Adrenal gland (tissue), 12 donors: ENCODE results near the gene TBX15. TPM values are rescaled to one million over a fixed set of nuclear protein-coding genes. Genes with fewer than 3 reads are reported as not detected.
A peak's percentile ranks its signal among the peaks of the same experiment; 100 is the strongest.

Experiments
- DNase-seq, 7 donors: peaks; one replicate each; pipeline ENCODE4 v3.0.0-alpha.2; 2019 to 2020
- H3K27ac ChIP-seq, 5 donors: fragments of 200-600 bp; sonication (generic) in 4 of 5; 1 replicate in 3 of 5; 2 replicates in 2 of 5; pipeline versions ENCODE4 v1.5.1 to v1.8.0; 2016 to 2020; ENCODE audit warnings: mild to moderate bottlenecking in 1 of 5
- H3K27me3 ChIP-seq: fragments of 200-600 bp; 2 replicates; pipeline ENCODE4 v1.8.0; 2021
- H3K36me3 ChIP-seq, 2 donors: fragments of 200-600 bp; replicated peaks in 1 of 2; 1 replicate in 1 of 2; 2 replicates in 1 of 2; pipeline versions ENCODE4 v1.5.1 to v1.8.0; 2018 to 2022
- H3K4me1 ChIP-seq, 2 donors: fragments of 200-600 bp; replicated peaks in 1 of 2; 1 replicate in 1 of 2; 2 replicates in 1 of 2; pipeline versions ENCODE4 v1.5.1 to v1.8.0; 2018 to 2021
- H3K4me3 ChIP-seq, 4 donors: fragments of 200-600 bp; sonication (generic) in 3 of 4; one replicate each; pipeline ENCODE4 v1.5.1; 2016 to 2018
- H3K9me3 ChIP-seq, 3 donors: fragments of 200-600 bp; sonication (generic) in 1 of 3; replicated peaks in 1 of 3; 1 replicate in 2 of 3; 2 replicates in 1 of 3; pipeline versions ENCODE4 v1.5.1 to v1.8.0; 2016 to 2021
- POLR2A ChIP-seq, 2 donors: fragments of 450-650 bp; IDR thresholded peaks; one replicate each; pipeline ENCODE4 v1.6.1; 2017; ENCODE audit warnings: antibody characterized with exemption in 2 of 2, mild to moderate bottlenecking in 2 of 2, moderate library complexity in 1 of 2
- whole genome bisulfite sequencing, 4 donors: extraction: QIAGEN DNeasy Blood & Tissue Kit in 2 of 4; methylation state at CpG; one replicate each; pipeline versions ENCODE4 v1.1.5 to v1.1.7; 2013 to 2017; 5-methylcytosine and 5-hydroxymethylcytosine counted together
- intact Hi-C, 2 donors: fragments of 100-400 bp; cut with DNase I; formaldehyde crosslinking; loops; one replicate each; pipeline versions ENCODE4 v1.14.1 to v1.15.0; 2022 to 2023
- polyA plus RNA-seq, 3 donors: library from polyadenylated mRNA; stranded (reverse); fragments of 200-250 nt in 2 of 3; fragments of 350-450 nt in 1 of 3; fragmentation: Illumina TruSeq in 1 of 3; extraction: RNeasy Lipid Tissue Mini Kit (QIAGEN cat#74804) in 1 of 3; gene quantifications; one replicate each; pipeline ENCODE4 v1.2.3, GENCODE V29; 2013 to 2014
- total RNA-seq, 9 donors: library from RNA; depleted of rRNA in 4 of 9; stranded (reverse); fragments of >200 nt in 4 of 9; fragments of 120-200 nt in 1 of 9; fragmentation: NEBNext Ultra II Directional in 1 of 9; extraction: Animal tissue kit (Norgen Biotek cat#: 25700) in 1 of 9; gene quantifications; one replicate each; pipeline versions ENCODE4 v1.1.0 to v1.2.4, GENCODE V29; 2013 to 2023
- TF ChIP-seq, protein P1 (sequence below), 6 experiments: fragments of 450-650 bp in 4 of 6; fragments of 200-600 bp in 2 of 6; sonication (generic) in 1 of 6; IDR thresholded peaks; 1 replicate in 5 of 6; 2 replicates in 1 of 6; pipeline versions ENCODE4 v1.5.1 to v1.8.0; 2016 to 2021; ENCODE audit warnings: antibody characterized with exemption in 6 of 6, mild to moderate bottlenecking in 2 of 6, moderate library complexity in 1 of 6
- donor health status: healthy with polysubstance abuse.
- donor health status: Bipolar disorder and iron deficiency.
- donor health status: DM: yes; HTN: yes; CAD: no.
- donor health status: DM: no; HTN: no; CAD: no.
- donor health status: DM: no; HTN: no; CAD: no.
- donor health status: DM: yes; HTN: yes; CAD: no.

Gene TBX15
- total and polyA plus RNA-seq, 12 donors = 0.06 to 0.48 (median 0.15) TPM; not detected in 2

DNA sequence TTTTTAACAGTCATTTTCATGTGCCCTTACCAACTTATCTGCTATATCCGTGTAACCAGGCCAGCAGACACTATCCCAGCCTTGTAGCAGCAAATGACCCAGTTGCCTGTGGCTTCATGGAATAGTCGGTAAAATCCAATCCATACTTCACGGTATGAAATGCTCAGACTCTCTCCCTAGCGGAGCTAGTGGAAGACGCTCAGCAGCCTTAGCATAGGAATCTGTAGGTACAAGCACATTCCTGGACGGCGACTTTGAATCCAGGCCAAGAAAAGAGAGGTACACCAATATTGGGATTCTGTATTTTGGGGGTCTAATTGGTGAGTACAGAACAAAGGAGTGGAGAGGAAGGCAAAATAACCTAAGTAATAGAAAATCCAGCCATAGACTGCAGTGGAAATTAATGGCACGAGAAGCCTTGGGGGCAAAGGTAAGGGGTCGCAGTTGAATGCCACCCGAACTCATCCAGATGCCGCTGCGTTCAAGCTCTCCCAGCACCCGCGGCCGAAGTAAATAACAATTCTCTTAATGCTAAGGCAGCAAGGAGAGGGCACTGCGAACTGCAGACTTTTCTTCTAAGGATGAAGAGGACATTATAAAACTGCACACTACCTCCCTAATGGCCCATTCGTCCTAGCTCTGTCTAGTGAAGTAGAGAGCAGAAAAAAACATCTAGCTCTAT lies 17.7 kb upstream of the TBX15 start:
- intact Hi-C loops = loop anchor here in 1 of 2 donors (10.0 kb wide), 1 partner anchor 851 kb away; no protein-coding TSS in a partner anchor
- Histone ChIP-seq H3K27me3 (peaks cover 69% of the 10 kb centered on the region), H3K4me1 (peaks cover 8 to 22% of the 10 kb centered on the region in 2 donors), H3K36me3 (no peaks in the 10 kb centered on the region), H3K27ac (no peak overlapping the region), H3K4me3 (no peak overlapping the region), H3K9me3 (no peaks in the 10 kb centered on the region)
- WGBS, 4 donors = 10 to 13% (median 13%) methylated on average over 17 of the region's 17 CpGs
- no peak for TF ChIP-seq POLR2A (IDR thresholded peaks at IDR 0.05)
- TF ChIP-seq, protein P1, sequence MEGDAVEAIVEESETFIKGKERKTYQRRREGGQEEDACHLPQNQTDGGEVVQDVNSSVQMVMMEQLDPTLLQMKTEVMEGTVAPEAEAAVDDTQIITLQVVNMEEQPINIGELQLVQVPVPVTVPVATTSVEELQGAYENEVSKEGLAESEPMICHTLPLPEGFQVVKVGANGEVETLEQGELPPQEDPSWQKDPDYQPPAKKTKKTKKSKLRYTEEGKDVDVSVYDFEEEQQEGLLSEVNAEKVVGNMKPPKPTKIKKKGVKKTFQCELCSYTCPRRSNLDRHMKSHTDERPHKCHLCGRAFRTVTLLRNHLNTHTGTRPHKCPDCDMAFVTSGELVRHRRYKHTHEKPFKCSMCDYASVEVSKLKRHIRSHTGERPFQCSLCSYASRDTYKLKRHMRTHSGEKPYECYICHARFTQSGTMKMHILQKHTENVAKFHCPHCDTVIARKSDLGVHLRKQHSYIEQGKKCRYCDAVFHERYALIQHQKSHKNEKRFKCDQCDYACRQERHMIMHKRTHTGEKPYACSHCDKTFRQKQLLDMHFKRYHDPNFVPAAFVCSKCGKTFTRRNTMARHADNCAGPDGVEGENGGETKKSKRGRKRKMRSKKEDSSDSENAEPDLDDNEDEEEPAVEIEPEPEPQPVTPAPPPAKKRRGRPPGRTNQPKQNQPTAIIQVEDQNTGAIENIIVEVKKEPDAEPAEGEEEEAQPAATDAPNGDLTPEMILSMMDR (IDR thresholded peaks at IDR 0.05) = no peak
- DNase-seq = peak in 1 of 7 donors; percentile 25

DNA sequence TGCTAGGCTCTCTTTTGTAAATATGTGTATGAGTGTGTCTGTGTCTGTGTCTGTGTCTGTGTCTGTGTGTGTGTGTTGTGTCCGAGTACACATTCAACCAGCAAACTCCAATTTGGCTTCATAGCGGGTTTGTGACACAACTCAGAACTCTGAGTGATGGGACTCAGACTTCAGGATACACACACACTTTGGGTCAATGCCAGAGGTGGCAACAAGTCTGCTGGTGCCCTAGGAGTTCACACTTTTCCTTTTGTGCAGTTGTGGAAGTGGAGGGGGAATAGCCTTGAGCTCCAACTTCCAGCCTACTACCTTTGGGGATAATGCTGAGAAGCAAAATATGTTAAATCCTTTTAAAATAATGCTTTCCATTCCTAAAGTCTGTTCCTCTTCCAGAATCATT lies 16.6 kb upstream of the TBX15 start:
- H3K4me1 ChIP-seq = peaks cover 8 to 28% of the 10 kb centered on the region in 2 donors
- H3K27ac ChIP-seq = no peak overlapping the region
- intact Hi-C loops = loop anchor here in 1 of 2 donors (10.0 kb wide), 1 partner anchor 850 kb away; no protein-coding TSS in a partner anchor
- H3K27me3 ChIP-seq = peaks cover 80% of the 10 kb centered on the region
- no peak for TF ChIP-seq POLR2A (IDR thresholded peaks at IDR 0.05)
- TF ChIP-seq, protein P1 (IDR thresholded peaks at IDR 0.05) = no peak
- no peaks in the 10 kb centered on the region for H3K36me3 ChIP-seq
- DNase-seq = no peak
- 54 to 65% (median 59%) methylated on average over 2 of the region's 2 CpGs for WGBS, 4 donors
- no peaks in the 10 kb centered on the region for H3K9me3 ChIP-seq
- H3K4me3 ChIP-seq = no peak overlapping the region

DNA sequence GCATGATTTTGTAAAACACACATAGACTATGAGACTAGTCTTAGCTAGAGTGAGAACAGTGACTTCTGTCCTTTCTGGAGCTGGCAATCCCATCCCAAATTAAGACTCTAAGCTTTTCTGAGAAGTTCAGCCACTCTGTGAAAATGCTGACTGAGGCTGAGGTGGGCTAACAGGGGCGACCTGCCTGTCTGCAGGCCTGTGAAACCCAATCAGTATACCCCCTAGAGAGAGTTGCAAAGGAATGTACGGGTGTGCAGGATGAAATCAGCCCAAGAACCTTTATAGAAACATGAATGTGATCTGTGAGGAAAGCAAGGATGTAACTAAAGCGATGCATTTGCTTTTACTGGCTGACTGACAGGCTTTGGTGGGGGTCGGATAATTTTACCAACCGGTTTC lies 16.0 kb upstream of the TBX15 start:
- peaks cover 8 to 28% of the 10 kb centered on the region in 2 donors for H3K4me1 ChIP-seq
- DNase-seq = no peak
- peaks cover 86% of the 10 kb centered on the region for H3K27me3 ChIP-seq
- no peaks in the 10 kb centered on the region for H3K9me3 ChIP-seq
- WGBS, 4 donors = 21 to 34% (median 27%) methylated on average over 5 of the region's 5 CpGs
- intact Hi-C loops = loop anchor here in 1 of 2 donors (10.0 kb wide), 1 partner anchor 849 kb away; no protein-coding TSS in a partner anchor
- no peak overlapping the region for H3K27ac ChIP-seq
- TF ChIP-seq POLR2A (IDR thresholded peaks at IDR 0.05) = no peak
- TF ChIP-seq, protein P1 (IDR thresholded peaks at IDR 0.05) = no peak
- H3K36me3 ChIP-seq = no peaks in the 10 kb centered on the region
- no peak overlapping the region for H3K4me3 ChIP-seq

DNA sequence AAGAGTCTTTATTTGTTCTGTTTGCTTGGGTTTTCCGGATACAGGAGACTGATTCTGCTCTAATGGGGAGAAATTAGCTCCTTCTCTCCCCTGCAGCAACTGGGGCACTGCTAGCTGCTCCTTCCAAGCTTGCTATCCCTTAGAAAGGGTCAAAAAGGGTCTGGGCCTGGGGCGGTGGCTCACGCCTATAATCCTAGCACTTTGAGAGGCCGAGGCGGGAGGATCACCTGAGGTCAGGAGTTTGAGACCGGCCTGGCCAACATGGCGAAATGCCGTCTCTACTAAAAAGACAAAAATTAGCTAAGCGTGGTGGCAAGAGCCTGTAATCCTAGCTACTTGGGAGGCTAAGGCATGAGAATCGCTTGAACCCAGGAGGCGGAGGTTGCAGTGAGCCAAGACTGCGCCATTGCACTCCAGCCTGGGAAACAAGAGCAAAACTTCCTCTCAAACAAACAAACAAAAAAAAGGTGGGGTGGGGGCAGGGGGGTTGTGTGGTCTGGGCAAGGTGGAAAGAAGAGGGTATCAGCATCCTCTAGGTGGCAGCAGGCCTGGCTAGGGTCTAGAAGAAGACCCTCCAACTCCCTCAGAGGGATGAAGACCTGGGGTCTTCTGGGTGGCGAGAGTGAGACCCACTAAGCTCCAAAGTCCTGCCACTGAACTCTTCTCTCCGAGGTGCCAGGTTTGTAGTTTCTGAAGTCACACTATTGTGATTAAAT lies 15.4 kb upstream of the TBX15 start:
- Histone ChIP-seq H3K36me3 (no peaks in the 10 kb centered on the region), H3K27me3 (peaks cover 91% of the 10 kb centered on the region), H3K4me3 (no peak overlapping the region), H3K4me1 (peaks cover 8 to 28% of the 10 kb centered on the region in 2 donors), H3K9me3 (no peaks in the 10 kb centered on the region), H3K27ac (no peak overlapping the region)
- no peak for DNase-seq
- WGBS, 4 donors = 38 to 53% (median 49%) methylated on average over 11 to 14 of the region's 14 CpGs
- intact Hi-C loops = loop anchor here in 1 of 2 donors (10.0 kb wide), 1 partner anchor 849 kb away; no protein-coding TSS in a partner anchor
- TF ChIP-seq, protein P1 (IDR thresholded peaks at IDR 0.05) = no peak
- no peak for TF ChIP-seq POLR2A (IDR thresholded peaks at IDR 0.05)
